HepG2 (cell line): Measurements from ENCODE around the gene ZBTB8B. TPM values are rescaled to one million over a fixed set of nuclear protein-coding genes. Genes with fewer than 3 reads are reported as not detected.

ENCODE experiments used
- GZF1 ChIP-seq: sonication (generic); formaldehyde crosslinking; IDR thresholded peaks from 2 replicates; pipeline ENCODE4 v1.5.1; 2020; ENCODE audit warnings: mild to moderate bottlenecking, missing genetic modification reagents
- HNRNPUL1 ChIP-seq: fragments of 200-400 bp; formaldehyde crosslinking; IDR thresholded peaks from 2 replicates; pipeline ENCODE4 v1.6.1; 2017; ENCODE audit warnings: low read depth, mild to moderate bottlenecking, low read length, moderate library complexity
- NR2F2 ChIP-seq: IDR thresholded peaks from 2 replicates; pipeline ENCODE4 v1.6.1; 2012; ENCODE audit warnings: low read depth, inconsistent platforms, borderline replicate concordance
- NR2F6 ChIP-seq, 2 experiments: IDR thresholded peaks; 2 replicates each; pipeline ENCODE4 v1.6.1; 2016; ENCODE audit warnings: antibody characterized with exemption in 1 of 2, mild to moderate bottlenecking in 1 of 2
- PAXIP1 ChIP-seq: sonication (generic); formaldehyde crosslinking; conservative IDR thresholded peaks from 2 replicates; pipeline ENCODE4 v1.4.0; 2020; ENCODE audit warnings: mild to moderate bottlenecking, missing genetic modification reagents, moderate library complexity
- THAP8 ChIP-seq: sonication (generic); formaldehyde crosslinking; IDR thresholded peaks from 2 replicates; pipeline ENCODE4 v1.5.1; 2020; ENCODE audit warnings: missing genetic modification reagents, mild to moderate bottlenecking, borderline replicate concordance
- ZNF746 ChIP-seq: sonication (generic); formaldehyde crosslinking; IDR thresholded peaks from 2 replicates; pipeline ENCODE4 v1.8.0; 2022; ENCODE audit warnings: mild to moderate bottlenecking, missing genetic modification reagents
- polyA plus RNA-seq, 8 experiments: library from polyadenylated mRNA; depleted of rRNA in 3 of 8; stranded (reverse) in 7 of 8; unstranded in 1 of 8; fragments of >200 nt; fragmentation: Illumina TruSeq in 4 of 8; extraction: Trizol in 4 of 8; gene quantifications; 2 replicates each; pipeline versions ENCODE4 v1.2.1 to v1.2.3, GENCODE V29; 2011 to 2016; ENCODE audit warnings: low read depth in 4 of 8, missing spikeins in 1 of 8, mixed read lengths in 1 of 8; ENCODE audit not compliant: insufficient read depth in 1 of 8
- total RNA-seq, 5 experiments: library from RNA; depleted of rRNA; stranded (reverse); fragments of >200 nt; fragmentation: Illumina TruSeq; extraction: Trizol; gene quantifications; 2 replicates each; pipeline ENCODE4 v1.2.3, GENCODE V29; 2016; ENCODE audit warnings: low read depth in 1 of 5
- TF ChIP-seq, protein P1 (sequence below): IDR thresholded peaks from 2 replicates; pipeline ENCODE4 v1.6.1; 2016; ENCODE audit warnings: missing genetic modification reagents, missing compliant biosample characterization

ZBTB8B gene
- total and polyA plus RNA-seq, 2 of the 13 experiments (the other 11 are each of a cell fraction or from before 2014, with no cell fraction given): under 0.01 to 0.02 TPM

DNA sequence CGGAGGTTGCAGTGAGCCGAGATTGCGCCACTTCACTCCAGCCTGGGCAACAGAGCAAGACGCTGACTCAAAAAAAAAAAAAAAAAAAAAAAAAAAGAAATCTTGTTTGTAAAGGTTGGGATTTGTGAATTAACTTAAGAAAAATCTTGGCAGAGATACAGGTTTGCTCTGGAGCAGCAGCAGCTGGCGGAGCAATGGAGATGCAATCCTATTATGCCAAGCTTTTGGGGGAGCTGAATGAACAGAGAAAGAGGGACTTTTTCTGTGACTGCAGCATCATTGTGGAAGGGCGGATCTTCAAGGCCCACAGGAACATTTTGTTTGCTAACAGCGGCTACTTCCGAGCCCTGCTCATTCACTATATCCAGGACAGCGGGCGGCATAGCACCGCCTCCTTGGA lies 5.6 kb downstream of the ZBTB8B start (continued):
- no peak for TF ChIP-seq ZNF746 (CRISPR knock-in tag)
- TF ChIP-seq THAP8 (CRISPR knock-in tag): no peak
- TF ChIP-seq GZF1 (CRISPR knock-in tag): no peak
- no peak for TF ChIP-seq NR2F2
- TF ChIP-seq, protein P1, sequence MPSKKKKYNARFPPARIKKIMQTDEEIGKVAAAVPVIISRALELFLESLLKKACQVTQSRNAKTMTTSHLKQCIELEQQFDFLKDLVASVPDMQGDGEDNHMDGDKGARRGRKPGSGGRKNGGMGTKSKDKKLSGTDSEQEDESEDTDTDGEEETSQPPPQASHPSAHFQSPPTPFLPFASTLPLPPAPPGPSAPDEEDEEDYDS: no peak
- no peak for TF ChIP-seq HNRNPUL1
- TF ChIP-seq PAXIP1 (CRISPR knock-in tag): no peak
- no peak for TF ChIP-seq NR2F6 (IDR thresholded peaks at IDR 0.05)
- no peak for TF ChIP-seq NR2F6 (CRISPR knock-in tag; IDR thresholded peaks at IDR 0.05)
